Fibroblast of lung (primary cell): ENCODE data around the gene LATS2.

ENCODE experiments used
- CTCF ChIP-seq, 2 donors: IDR thresholded peaks in 1 of 2; conservative IDR thresholded peaks in 1 of 2; 1 replicate in 1 of 2; 2 replicates in 1 of 2; pipeline ENCODE4 v1.5.1; 2011 to 2012; ENCODE audit warnings: low read length in 2 of 2, control low read depth in 1 of 2, inconsistent platforms in 1 of 2, low read depth in 1 of 2, mild to moderate bottlenecking in 1 of 2
- EZH2 ChIP-seq: IDR thresholded peaks from 2 replicates; pipeline ENCODE4 v1.5.1; 2012; ENCODE audit warnings: low read length, control low read depth, mild to moderate bottlenecking; ENCODE audit errors: missing control alignments

- TF ChIP-seq CTCF (conservative IDR thresholded peaks at IDR 0.05 in 1 of 2, IDR thresholded peaks at IDR 0.05 in 1 of 2; ENCODE audit: low read depth in 1 of 2, low read length in 2 of 2), result no peak
- TF ChIP-seq EZH2, result no peak
Observed at GRCh38 chr13:20955496-20955895, 105.9 kb downstream of the LATS2 start.
